Stomach (tissue), 9 donors: ENCODE results near the gene SERPINI1. TPM values are rescaled to one million over a fixed set of nuclear protein-coding genes. Genes with fewer than 3 reads are reported as not detected.

Experiments used
- DNase-seq, 2 donors: peaks; one replicate each; pipeline versions ENCODE4 v3.0.0 to v3.0.0-alpha.2; 2013 to 2019
- H3K27ac ChIP-seq, 5 donors: fragments of 200-600 bp in 4 of 5; sonication (generic) in 4 of 5; one replicate each; pipeline ENCODE4 v1.5.1; 2013 to 2019; ENCODE audit warnings: mild to moderate bottlenecking in 1 of 5, moderate library complexity in 1 of 5
- H3K27me3 ChIP-seq, 3 donors: fragments of 200-600 bp; sonication (generic); one replicate each; pipeline ENCODE4 v1.5.1; 2017 to 2019; ENCODE audit warnings: mixed run types in 1 of 3
- H3K36me3 ChIP-seq, 4 donors: fragments of 200-600 bp; sonication (generic); 1 replicate in 3 of 4; 2 replicates in 1 of 4; pipeline ENCODE4 v1.5.1; 2016 to 2019
- H3K4me1 ChIP-seq, 4 donors: fragments of 200-600 bp; sonication (generic); one replicate each; pipeline ENCODE4 v1.5.1; 2016 to 2019
- H3K4me3 ChIP-seq, 4 donors: fragments of 200-600 bp; sonication (generic) in 3 of 4; one replicate each; pipeline ENCODE4 v1.5.1; 2016 to 2019; ENCODE audit warnings: mild to moderate bottlenecking in 1 of 4
- H3K9me3 ChIP-seq, 4 donors: fragments of 200-600 bp; sonication (generic); one replicate each; pipeline ENCODE4 v1.5.1; 2016 to 2019
- CTCF ChIP-seq, 7 experiments: fragments of 450-650 bp in 4 of 7; fragments of 200-600 bp in 3 of 7; sonication (generic) in 3 of 7; IDR thresholded peaks; one replicate each; pipeline ENCODE4 v1.5.1; 2016 to 2019; ENCODE audit warnings: antibody characterized with exemption in 7 of 7, control low read depth in 2 of 7, mild to moderate bottlenecking in 1 of 7
- EP300 ChIP-seq: sonication (generic); formaldehyde crosslinking; IDR thresholded peaks from one replicate; pipeline ENCODE4 v1.6.1; 2017; ENCODE audit warnings: antibody characterized with exemption
- POLR2A ChIP-seq, 4 donors: fragments of 450-650 bp; IDR thresholded peaks; one replicate each; pipeline ENCODE4 v1.6.1; 2016; ENCODE audit warnings: antibody characterized with exemption in 4 of 4, control low read depth in 2 of 4, mild to moderate bottlenecking in 1 of 4, moderate library complexity in 1 of 4
- POLR2AphosphoS5 ChIP-seq, 3 donors: sonication (generic); formaldehyde crosslinking; IDR thresholded peaks; one replicate each; pipeline ENCODE4 v1.6.1; 2016; ENCODE audit warnings: antibody characterized with exemption in 3 of 3
- WGBS, 5 donors: extraction: QIAGEN DNeasy Blood & Tissue Kit in 3 of 5; methylation state at CpG; one replicate each; pipeline versions ENCODE4 v1.1.5 to v1.1.7; 2013 to 2018; 5-methylcytosine and 5-hydroxymethylcytosine counted together
- intact Hi-C: fragments of 100-400 bp; cut with DNase I; formaldehyde crosslinking; loops from one replicate; pipeline ENCODE4 v1.15.1; 2023; ENCODE audit warnings: low total_unique reads
- polyA plus RNA-seq, 3 donors: library from polyadenylated mRNA; stranded (reverse); fragments of 200-250 nt; gene quantifications; one replicate each; pipeline ENCODE4 v1.2.3, GENCODE V29; 2013
- total RNA-seq, 5 donors: library from RNA; depleted of rRNA; stranded (reverse); fragments of >200 nt; gene quantifications; one replicate each; pipeline versions ENCODE4 v1.1.0 to v1.2.3, GENCODE V29; 2014 to 2016
- donor health status: healthy with polysubstance abuse.
- donor health status: Bipolar disorder and iron deficiency.
- donor health status: healthy.

SERPINI1 gene
- total and polyA plus RNA-seq, 8 donors = 5.9 to 8.6 (median 6.4) TPM; not detected in 3

- Histone ChIP-seq H3K4me1 (no peaks in the 10 kb centered on the region), H3K27me3 (no peaks in the 10 kb centered on the region), H3K36me3 (no peaks in the 10 kb centered on the region), H3K9me3 (no peaks in the 10 kb centered on the region), H3K27ac (no peak overlapping the region), H3K4me3 (no peak overlapping the region)
- TF ChIP-seq POLR2AphosphoS5 (IDR thresholded peaks at IDR 0.05) = no peak
- no peak for TF ChIP-seq CTCF (IDR thresholded peaks at IDR 0.05)
- TF ChIP-seq POLR2A (IDR thresholded peaks at IDR 0.05) = no peak
- TF ChIP-seq EP300 = no peak
- no peak for DNase-seq
- WGBS, 5 donors = 72 to 89% (median 79%) methylated on average over 4 of the region's 4 CpGs
- intact Hi-C loops = no loop called here
Observed at GRCh38 chr3:167830007-167830406, 94.5 kb downstream of the SERPINI1 start.

- Histone ChIP-seq H3K36me3 (no peaks in the 10 kb centered on the region), H3K4me3 (no peak overlapping the region), H3K4me1 (no peaks in the 10 kb centered on the region), H3K27me3 (no peaks in the 10 kb centered on the region), H3K27ac (no peak overlapping the region), H3K9me3 (no peaks in the 10 kb centered on the region)
- WGBS, 5 donors = 81 to 88% (median 81%) methylated on average over 5 of the region's 5 CpGs
- no peak for TF ChIP-seq CTCF (IDR thresholded peaks at IDR 0.05)
- TF ChIP-seq POLR2A (IDR thresholded peaks at IDR 0.05) = no peak
- no peak for TF ChIP-seq EP300
- no peak for TF ChIP-seq POLR2AphosphoS5 (IDR thresholded peaks at IDR 0.05)
- no peak for DNase-seq
- intact Hi-C loops = no loop called here
Observed at GRCh38 chr3:167835359-167835758, 99.8 kb downstream of the SERPINI1 start.

GRCh38 chr3:167835953-167836352 lies 100.4 kb downstream of the SERPINI1 start:
- Histone ChIP-seq H3K27me3 (no peaks in the 10 kb centered on the region), H3K9me3 (no peaks in the 10 kb centered on the region), H3K4me1 (no peaks in the 10 kb centered on the region), H3K36me3 (no peaks in the 10 kb centered on the region), H3K4me3 (no peak overlapping the region), H3K27ac (no peak overlapping the region)
- no peak for DNase-seq
- TF ChIP-seq POLR2AphosphoS5 (IDR thresholded peaks at IDR 0.05) = no peak
- TF ChIP-seq EP300 = no peak
- intact Hi-C loops = loop anchor here (2.0 kb wide), 1 partner anchor 21 kb away; no protein-coding TSS in a partner anchor
- WGBS, 5 donors = 75 to 84% (median 81%) methylated on average over 4 of the region's 4 CpGs

- Histone ChIP-seq H3K4me3 (no peak overlapping the region), H3K27ac (no peak overlapping the region), H3K9me3 (no peaks in the 10 kb centered on the region), H3K4me1 (no peaks in the 10 kb centered on the region), H3K27me3 (no peaks in the 10 kb centered on the region), H3K36me3 (no peaks in the 10 kb centered on the region)
- TF ChIP-seq POLR2AphosphoS5 (IDR thresholded peaks at IDR 0.05) (no peak), CTCF (IDR thresholded peaks at IDR 0.05) (no peak), EP300 (no peak), POLR2A (IDR thresholded peaks at IDR 0.05) (no peak)
- WGBS, 5 donors = 37 to 50% (median 43%) methylated on average over 2 of the region's 2 CpGs
- intact Hi-C loops = loop anchor here (2.0 kb wide), 1 partner anchor 19 kb away; no protein-coding TSS in a partner anchor
- DNase-seq = no peak
Observed at GRCh38 chr3:167837466-167837865, 101.9 kb downstream of the SERPINI1 start.

GRCh38 chr3:167839460-167840134 lies 104.1 kb downstream of the SERPINI1 start:
- intact Hi-C loops = no loop called here
- no peak for DNase-seq
- TF ChIP-seq POLR2AphosphoS5 (IDR thresholded peaks at IDR 0.05) (no peak), CTCF (IDR thresholded peaks at IDR 0.05) (no peak), POLR2A (IDR thresholded peaks at IDR 0.05) (no peak), EP300 (no peak)
- WGBS, 5 donors = 57 to 74% (median 70%) methylated on average over 4 of the region's 4 CpGs
- H3K4me1 ChIP-seq = no peaks in the 10 kb centered on the region
- H3K27ac ChIP-seq = no peak overlapping the region
- no peaks in the 10 kb centered on the region for H3K9me3 ChIP-seq
- no peak overlapping the region for H3K4me3 ChIP-seq
- no peaks in the 10 kb centered on the region for H3K27me3 ChIP-seq
- no peaks in the 10 kb centered on the region for H3K36me3 ChIP-seq
